Measurements from ENCODE around the gene SIT1. TPM values are rescaled to one million over a fixed set of nuclear protein-coding genes. Genes with fewer than 3 reads are reported as not detected.

Gene SIT1, protein sequence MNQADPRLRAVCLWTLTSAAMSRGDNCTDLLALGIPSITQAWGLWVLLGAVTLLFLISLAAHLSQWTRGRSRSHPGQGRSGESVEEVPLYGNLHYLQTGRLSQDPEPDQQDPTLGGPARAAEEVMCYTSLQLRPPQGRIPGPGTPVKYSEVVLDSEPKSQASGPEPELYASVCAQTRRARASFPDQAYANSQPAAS
- polyA plus RNA-seq (ENCODE audit: insufficient read length in 4 of 4), result under 1 TPM in 2 of 4 donors, not detected in 2; 0.32 to 0.46 TPM

- no peak for DNase-seq (ENCODE audit: low read depth in 4 of 4, low spot score in 3 of 4)
Observed at GRCh38 chr9:35650341-35651158, at the start of gene SIT1. SIT1 (minus strand) TSS chr9:35650931; CDS start chr9:35650853, 78 bp downstream.

- DNase-seq (ENCODE audit: low read depth in 4 of 4, low spot score in 3 of 4), result no peak
Observed at GRCh38 chr9:35700031-35700430, 49.3 kb upstream of the SIT1 start.

DNA sequence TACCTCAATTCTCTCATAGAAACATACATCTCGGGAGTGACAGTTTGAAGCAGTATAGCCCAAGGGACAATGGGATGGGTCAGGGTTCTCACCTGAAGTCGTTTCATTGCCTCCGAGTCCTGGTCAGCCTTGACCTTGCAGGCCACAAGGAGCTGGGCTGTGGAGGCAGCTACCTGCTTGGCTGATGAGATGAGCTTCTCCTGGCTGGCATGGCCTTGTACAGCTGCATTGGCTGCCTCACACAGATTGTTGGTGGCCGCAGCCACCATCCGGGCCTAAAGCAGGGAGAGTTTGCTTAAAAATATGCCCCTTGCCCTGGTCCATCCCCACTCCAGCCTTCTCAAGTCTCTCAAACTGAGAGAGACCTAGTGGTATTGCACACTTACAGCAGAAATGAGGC lies 47.5 kb upstream of the SIT1 start:
- DNase-seq (ENCODE audit: low read depth in 4 of 4, low spot score in 3 of 4), result no peak

DNA sequence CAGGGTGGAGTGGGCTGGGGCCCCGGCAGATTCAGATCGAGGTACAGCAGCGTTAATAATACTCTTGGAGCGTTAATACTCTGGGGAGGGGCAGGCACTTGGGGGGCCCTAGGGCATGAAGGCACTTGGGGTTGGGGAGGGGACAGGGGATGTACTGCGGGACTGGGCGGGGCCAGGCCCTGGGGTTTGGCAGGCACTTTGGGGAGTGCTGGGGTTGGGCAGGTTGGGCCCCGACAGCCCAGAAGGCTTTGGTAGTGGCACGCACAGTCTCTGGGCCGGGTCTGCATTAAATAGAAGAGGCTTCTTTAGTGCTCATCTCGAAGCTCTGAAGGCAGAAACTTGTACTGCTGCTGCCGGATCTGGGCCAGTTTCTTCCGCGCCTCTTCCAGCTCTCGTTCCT lies 46.8 kb upstream of the SIT1 start:
- no peak for DNase-seq (ENCODE audit: low read depth in 4 of 4, low spot score in 3 of 4)

GRCh38 chr9:35696520-35697215 lies 45.9 kb upstream of the SIT1 start:
- no peak for DNase-seq (ENCODE audit: low read depth in 4 of 4, low spot score in 3 of 4)

DNA sequence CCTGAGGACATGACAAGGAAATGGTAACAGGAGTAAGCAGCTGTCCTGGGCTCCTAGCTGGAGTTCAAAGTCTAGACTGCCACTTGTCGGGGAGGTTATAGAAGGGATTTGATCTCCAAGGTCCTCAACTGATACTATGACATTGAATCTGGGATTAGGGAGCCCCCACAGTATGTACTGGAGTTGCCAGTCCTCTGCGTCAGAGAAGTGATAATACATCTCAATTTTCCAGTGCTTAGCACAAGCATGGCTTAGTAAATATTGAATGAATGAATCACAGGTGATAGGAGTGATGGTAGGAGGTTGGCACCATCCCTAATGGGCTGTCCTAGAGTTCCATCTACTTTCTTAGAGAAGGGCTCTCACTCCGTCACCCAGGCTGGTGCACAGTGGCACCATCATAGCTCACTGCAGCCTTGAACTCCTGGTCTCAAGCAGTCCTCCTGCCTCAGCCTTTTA lies 45.2 kb upstream of the SIT1 start:
- DNase-seq (ENCODE audit: low read depth in 4 of 4, low spot score in 3 of 4), result no peak

DNA sequence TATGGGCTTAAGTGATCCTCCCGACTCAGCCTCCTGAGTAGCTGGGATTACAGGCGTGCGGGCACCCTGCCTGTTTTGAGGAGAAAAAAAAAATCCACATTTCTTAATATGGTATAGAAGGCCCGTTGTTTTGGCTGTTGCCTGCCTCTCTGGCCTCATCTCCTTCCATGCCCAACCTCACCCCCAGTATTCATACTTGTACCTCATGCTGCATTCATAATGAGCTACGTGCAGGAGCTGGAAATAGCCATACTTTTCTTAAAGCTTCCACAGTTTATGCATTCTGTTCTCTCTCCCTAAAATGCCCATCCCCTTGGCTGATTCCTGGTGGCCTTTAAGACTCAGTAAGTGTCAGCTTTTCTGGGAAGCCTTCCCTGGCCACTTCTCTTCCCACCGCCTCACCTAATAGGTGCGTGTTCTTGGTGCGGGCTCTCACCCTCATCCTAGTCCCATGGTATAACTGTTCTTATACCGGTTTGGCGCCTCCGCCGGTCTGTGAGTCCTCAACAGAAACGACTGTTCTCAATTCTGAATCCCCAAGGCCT lies 41.1 kb upstream of the SIT1 start:
- DNase-seq (ENCODE audit: low read depth in 4 of 4, low spot score in 3 of 4), result no peak

DNA sequence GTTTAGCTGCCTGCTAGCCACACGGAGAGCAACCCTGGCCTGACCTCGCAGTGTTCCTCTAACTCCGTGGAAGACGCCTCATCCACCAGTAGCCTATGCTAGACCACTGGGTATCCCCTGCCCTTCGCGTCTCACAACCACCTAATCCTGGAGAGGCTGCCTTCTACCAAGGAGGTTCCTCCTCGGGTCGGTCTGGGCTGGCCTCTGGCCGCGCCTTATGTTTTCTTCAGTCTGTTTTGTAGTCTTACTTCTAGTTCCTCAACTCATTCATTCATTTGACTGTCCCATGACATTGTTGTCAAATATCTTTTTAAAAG lies 40.6 kb upstream of the SIT1 start:
- DNase-seq (ENCODE audit: low read depth in 4 of 4, low spot score in 3 of 4), result no peak

- peak in 1 of 4 donors; percentile 50 for DNase-seq (ENCODE audit: low read depth in 4 of 4, low spot score in 3 of 4)
Observed at GRCh38 chr9:35690614-35691333, 40.0 kb upstream of the SIT1 start.

DNA sequence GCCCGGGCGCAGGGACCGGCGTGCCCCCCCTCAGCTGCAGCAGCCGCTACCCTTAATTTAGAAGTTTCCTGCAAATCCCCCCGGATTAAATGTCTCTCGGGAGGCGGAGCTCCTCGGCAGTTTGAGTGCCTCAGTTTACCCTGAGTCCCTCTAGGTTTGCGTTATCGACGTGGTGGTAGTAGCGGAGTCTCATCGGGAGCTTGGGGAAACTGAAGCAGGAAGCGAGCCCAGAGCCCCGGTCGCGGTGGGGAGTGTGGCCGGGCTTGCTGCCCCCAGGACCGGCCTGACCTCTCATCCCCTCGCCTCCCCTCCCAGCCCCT lies 39.5 kb upstream of the SIT1 start:
- no peak for DNase-seq (ENCODE audit: low read depth in 4 of 4, low spot score in 3 of 4)

- no peak for DNase-seq (ENCODE audit: low read depth in 4 of 4, low spot score in 3 of 4)
Observed at GRCh38 chr9:35689542-35690293, 39.0 kb upstream of the SIT1 start, which contains the start of gene TPM2. TPM2 (minus strand) TSS chr9:35689925; CDS start chr9:35689817, 108 bp downstream.

- no peak for DNase-seq (ENCODE audit: low read depth in 4 of 4, low spot score in 3 of 4)
Observed at GRCh38 chr9:35688558-35689541, 38.1 kb upstream of the SIT1 start.

DNA sequence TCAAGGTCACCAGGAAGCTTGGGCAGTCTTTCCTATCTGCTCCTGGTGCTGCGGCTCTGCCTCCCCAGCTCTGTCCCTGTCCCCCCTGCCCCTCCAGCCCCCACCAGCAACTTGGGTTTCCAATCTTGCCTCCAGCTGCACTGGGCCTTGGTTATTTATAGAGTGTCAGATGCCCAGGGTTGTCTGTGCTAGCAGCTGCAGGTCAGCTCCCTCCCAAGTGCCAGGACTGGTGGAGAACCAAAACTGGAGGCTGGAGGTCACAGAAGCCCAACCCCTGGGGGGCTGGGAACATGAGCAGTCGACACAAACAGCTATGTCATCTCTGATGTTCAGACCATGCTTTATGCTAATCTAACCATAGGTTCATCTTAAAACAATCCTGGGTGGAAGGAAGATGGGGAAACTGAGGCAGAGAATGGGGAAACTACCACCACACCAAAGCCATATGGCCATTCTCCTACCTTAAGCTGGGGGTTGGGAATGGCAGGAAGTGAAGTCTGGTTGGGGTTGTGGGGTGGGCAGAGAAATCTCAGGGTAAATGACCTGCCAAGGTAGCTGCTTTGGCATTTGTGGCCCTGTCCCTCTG lies 37.3 kb upstream of the SIT1 start:
- no peak for DNase-seq (ENCODE audit: low read depth in 4 of 4, low spot score in 3 of 4)

- DNase-seq (ENCODE audit: low read depth in 4 of 4, low spot score in 3 of 4), result no peak
Observed at GRCh38 chr9:35687306-35687705, 36.6 kb upstream of the SIT1 start.

GRCh38 chr9:35686222-35687203 lies 35.8 kb upstream of the SIT1 start:
- DNase-seq (ENCODE audit: low read depth in 4 of 4, low spot score in 3 of 4), result no peak

DNA sequence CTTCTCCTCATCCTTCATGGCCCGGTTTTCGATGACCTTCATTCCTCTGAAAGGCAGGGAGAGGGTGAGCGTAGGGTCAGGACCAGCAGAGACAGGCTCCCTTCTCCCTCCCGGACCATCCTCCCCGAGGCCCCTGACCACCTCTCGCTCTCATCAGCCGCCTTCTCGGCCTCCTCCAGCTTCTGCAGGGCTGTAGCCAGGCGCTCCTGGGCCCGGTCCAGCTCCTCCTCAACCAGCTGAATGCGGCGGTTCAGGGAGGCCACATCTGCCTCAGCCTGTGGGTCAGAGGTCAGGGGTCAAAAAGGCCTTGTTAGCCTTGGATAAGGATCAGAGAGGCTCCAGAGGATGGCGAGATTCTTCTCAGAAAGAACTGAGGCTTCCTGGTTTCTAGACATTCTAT lies 34.8 kb upstream of the SIT1 start:
- DNase-seq (ENCODE audit: low read depth in 4 of 4, low spot score in 3 of 4), result no peak

DNA sequence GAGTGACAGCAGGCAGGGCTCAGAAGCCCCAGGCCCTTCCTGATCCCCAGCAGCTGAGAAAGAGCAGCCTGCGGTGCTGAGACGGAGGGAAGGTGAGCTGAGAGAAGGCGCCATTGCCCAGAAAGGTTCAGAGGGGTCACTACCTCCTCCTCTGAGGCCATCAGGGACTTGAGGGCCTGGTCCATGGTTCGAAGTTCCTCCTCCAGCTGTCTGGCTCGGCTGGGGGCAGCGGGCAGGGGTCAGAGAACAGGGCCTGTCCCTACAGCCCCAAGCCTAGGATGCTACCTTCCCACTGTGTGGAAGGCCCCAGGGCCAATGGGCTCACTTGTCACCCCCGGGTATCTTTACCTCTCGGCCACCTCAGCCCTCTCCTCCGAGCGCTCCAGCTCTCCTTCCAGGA lies 34.2 kb upstream of the SIT1 start:
- no peak for DNase-seq (ENCODE audit: low read depth in 4 of 4, low spot score in 3 of 4)

All from left renal pelvis (tissue), 4 donors.